Mesenchymal stem cell (in vitro differentiated cells and primary cell): ENCODE measurements around the gene C3orf20.
A peak's percentile ranks its signal among the peaks of the same experiment; 100 is the strongest.

Source experiments
- DNase-seq: peaks from one replicate; pipeline ENCODE4 v3.0.0-alpha.2; 2013
- H2AFZ ChIP-seq: one replicate; pipeline ENCODE4 v1.6.1; 2013; ENCODE audit warnings: low read depth, mild to moderate bottlenecking, control low read depth, inconsistent platforms, low read length, moderate library complexity
- H2AK5ac ChIP-seq: 2 replicates; pipeline ENCODE4 v1.6.1; 2013; ENCODE audit warnings: low read length, moderate library complexity, mild to moderate bottlenecking, inconsistent platforms; ENCODE audit not compliant: severe bottlenecking
- H2BK120ac ChIP-seq: one replicate; pipeline ENCODE4 v1.6.1; 2013; ENCODE audit warnings: low read depth, mild to moderate bottlenecking, inconsistent platforms, low read length, moderate library complexity
- H2BK12ac ChIP-seq, 2 experiments: one replicate each; pipeline ENCODE4 v1.6.1; 2013; ENCODE audit warnings: inconsistent platforms in 2 of 2, low read length in 2 of 2, mild to moderate bottlenecking in 2 of 2, moderate library complexity in 2 of 2, control low read depth in 1 of 2
- H2BK15ac ChIP-seq: one replicate; pipeline ENCODE4 v1.6.1; 2013; ENCODE audit warnings: mild to moderate bottlenecking, low read depth, inconsistent platforms; ENCODE audit not compliant: poor library complexity, severe bottlenecking
- H2BK5ac ChIP-seq: 2 replicates; pipeline ENCODE4 v1.6.1; 2013; ENCODE audit warnings: low read depth, mild to moderate bottlenecking, low read length, control low read depth, inconsistent platforms; ENCODE audit not compliant: poor library complexity, severe bottlenecking
- H3K14ac ChIP-seq, 2 experiments: one replicate each; pipeline ENCODE4 v1.6.1; 2013; ENCODE audit warnings: inconsistent platforms in 2 of 2, low read length in 2 of 2, control low read depth in 1 of 2, mild to moderate bottlenecking in 1 of 2, moderate library complexity in 1 of 2
- H3K18ac ChIP-seq, 2 experiments: one replicate each; pipeline ENCODE4 v1.6.1; 2013; ENCODE audit warnings: inconsistent platforms in 2 of 2, low read length in 2 of 2, control low read depth in 1 of 2, low read depth in 1 of 2, mild to moderate bottlenecking in 1 of 2
- H3K23ac ChIP-seq, 2 experiments: one replicate each; pipeline ENCODE4 v1.6.1; 2013; ENCODE audit warnings: inconsistent platforms in 2 of 2, low read length in 2 of 2, mild to moderate bottlenecking in 2 of 2, moderate library complexity in 2 of 2, control low read depth in 1 of 2
- H3K27ac ChIP-seq: 2 replicates; pipeline ENCODE4 v1.5.1; 2013; ENCODE audit warnings: mild to moderate bottlenecking, moderate library complexity, low read length, control low read depth, inconsistent platforms; ENCODE audit not compliant: poor library complexity, severe bottlenecking
- H3K27me3 ChIP-seq, 2 experiments: 2 replicates each; pipeline versions ENCODE4 v1.6.1 to v1.7.0; 2013; ENCODE audit warnings: low read length in 2 of 2, mild to moderate bottlenecking in 2 of 2, moderate library complexity in 2 of 2, control low read depth in 1 of 2, inconsistent platforms in 1 of 2; ENCODE audit not compliant: control insufficient read depth in 1 of 2, insufficient read depth in 1 of 2
- H3K36me3 ChIP-seq, 2 experiments: 2 replicates each; pipeline versions ENCODE4 v1.6.1 to v1.7.0; 2013; ENCODE audit warnings: low read length in 2 of 2, control low read depth in 1 of 2, inconsistent platforms in 1 of 2, low read depth in 1 of 2, mild to moderate bottlenecking in 1 of 2; ENCODE audit not compliant: insufficient read depth in 2 of 2, control insufficient read depth in 1 of 2
- H3K4ac ChIP-seq, 2 experiments: one replicate each; pipeline ENCODE4 v1.6.1; 2013; ENCODE audit warnings: inconsistent platforms in 2 of 2, low read length in 2 of 2, mild to moderate bottlenecking in 2 of 2, moderate library complexity in 2 of 2, control low read depth in 1 of 2, low read depth in 1 of 2
- H3K4me1 ChIP-seq: 2 replicates; pipeline ENCODE4 v1.6.1; 2013; ENCODE audit warnings: low read depth, low read length, control low read depth; ENCODE audit not compliant: control insufficient read depth, insufficient read depth
- H3K4me2 ChIP-seq: 2 replicates; pipeline ENCODE4 v1.6.1; 2013; ENCODE audit warnings: low read length, mild to moderate bottlenecking, inconsistent platforms; ENCODE audit not compliant: poor library complexity, severe bottlenecking
- H3K4me3 ChIP-seq, 2 experiments: 2 replicates each; pipeline versions ENCODE4 v1.5.1 to v1.7.0; 2013; ENCODE audit warnings: low read length in 2 of 2, mild to moderate bottlenecking in 2 of 2, control low read depth in 1 of 2, low read depth in 1 of 2; ENCODE audit not compliant: insufficient read depth in 1 of 2
- H3K79me1 ChIP-seq: replicated peaks from 2 replicates; pipeline ENCODE4 v1.6.1; 2013; ENCODE audit warnings: mild to moderate bottlenecking, control low read depth, low read length, inconsistent platforms; ENCODE audit not compliant: poor library complexity, severe bottlenecking
- H3K9ac ChIP-seq: 2 replicates; pipeline ENCODE4 v1.7.0; 2013; ENCODE audit warnings: mild to moderate bottlenecking, low read length, moderate library complexity
- H3K9me3 ChIP-seq: 2 replicates; pipeline ENCODE4 v1.7.0; 2013; ENCODE audit warnings: mild to moderate bottlenecking, low read length; ENCODE audit not compliant: control insufficient read depth
- H4K8ac ChIP-seq: one replicate; pipeline ENCODE4 v1.6.1; 2013; ENCODE audit warnings: inconsistent platforms, mild to moderate bottlenecking, low read length, moderate library complexity
- H4K91ac ChIP-seq: one replicate; pipeline ENCODE4 v1.6.1; 2013; ENCODE audit warnings: mild to moderate bottlenecking, low read length, inconsistent platforms
- WGBS: methylation state at CpG from one replicate; pipeline ENCODE4 v1.1.7; 2013; ENCODE audit warnings: mixed read lengths; 5-methylcytosine and 5-hydroxymethylcytosine counted together

Gene C3orf20

DNA sequence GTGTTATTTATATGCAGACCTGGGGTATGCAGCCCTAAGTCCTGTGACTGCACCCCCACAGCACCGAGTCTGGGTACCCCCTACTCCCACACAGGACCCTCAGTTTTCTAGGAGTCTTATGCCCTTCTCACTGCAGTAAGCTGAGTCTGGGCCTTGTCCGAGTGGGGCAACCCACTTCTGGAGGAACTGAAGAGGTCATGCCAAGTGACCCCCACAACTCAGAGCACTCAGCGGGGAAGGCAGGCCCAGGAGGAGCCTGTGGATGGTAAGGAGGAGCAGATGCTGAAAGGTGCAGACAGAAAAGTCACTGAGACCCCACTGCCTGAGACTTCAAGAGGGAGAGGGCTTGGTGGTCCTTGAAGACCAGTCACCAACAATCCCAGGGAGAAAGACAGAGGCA lies 87.8 kb downstream of the C3orf20 start:
- Histone ChIP-seq H3K4me2 (no peak overlapping the region), H3K4ac (no peak overlapping the region), H4K91ac (no peak overlapping the region), H3K23ac (no peak overlapping the region), H3K9ac (no peak overlapping the region), H3K27ac (no peak overlapping the region), H2BK15ac (no peak overlapping the region), H3K14ac (no peak overlapping the region), H3K18ac (no peak overlapping the region), H4K8ac (no peak overlapping the region), H3K27me3 (peaks cover 0 to 36% of the 10 kb centered on the region in 2 experiments), H3K9me3 (no peaks in the 10 kb centered on the region), H3K4me3 (no peak overlapping the region), H2BK120ac (no peak overlapping the region), H3K36me3 (no peaks in the 10 kb centered on the region), H3K4me1 (no peaks in the 10 kb centered on the region), H2AFZ (no peak overlapping the region), H3K79me1 (no peaks in the 10 kb centered on the region), H2AK5ac (no peak overlapping the region), H2BK12ac (no peak overlapping the region), H2BK5ac (no peak overlapping the region)
- 82% methylated on average over 3 of the region's 3 CpGs for WGBS
- no peak for DNase-seq

DNA sequence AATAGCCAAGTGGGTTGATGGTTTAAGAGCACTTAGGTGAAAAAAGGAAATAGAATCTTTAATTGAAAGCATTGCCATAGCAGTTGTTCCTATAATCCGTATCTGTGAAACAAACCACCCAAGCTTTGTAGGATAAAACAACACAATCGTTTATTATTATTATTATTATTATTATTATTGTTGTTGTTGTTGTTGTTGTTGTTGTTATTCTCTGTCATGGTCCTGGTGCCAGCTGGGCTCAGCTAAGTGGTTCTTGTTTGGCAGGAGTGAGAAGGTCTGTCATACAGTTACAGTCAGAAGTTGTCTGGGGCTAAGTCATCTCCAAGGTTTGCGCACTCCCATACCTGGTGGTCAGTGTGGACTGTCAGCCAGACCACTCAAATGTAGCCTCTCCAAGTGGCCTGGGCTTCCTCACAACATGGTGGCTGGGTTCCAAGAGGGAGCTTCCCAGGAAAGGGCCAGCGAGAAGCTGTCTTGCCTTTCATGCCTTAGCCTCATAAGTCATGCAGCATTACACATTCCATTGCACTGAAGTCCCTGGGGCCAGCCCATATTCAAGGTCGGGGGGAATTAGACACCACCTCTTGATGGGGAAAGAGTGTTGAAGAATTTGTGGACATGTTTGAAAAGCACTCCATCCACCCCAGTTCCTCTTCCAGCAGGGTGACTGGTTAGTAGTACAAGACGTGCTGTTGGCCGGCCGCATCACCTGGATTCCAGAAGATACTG lies 89.6 kb downstream of the C3orf20 start:
- H3K27me3 ChIP-seq: peaks cover 0 to 34% of the 10 kb centered on the region in 2 experiments
- H2AFZ ChIP-seq: no peak overlapping the region
- H3K36me3 ChIP-seq: no peaks in the 10 kb centered on the region
- no peak overlapping the region for H3K9ac ChIP-seq
- H2BK120ac ChIP-seq: no peak overlapping the region
- no peak overlapping the region for H3K4ac ChIP-seq
- no peaks in the 10 kb centered on the region for H3K79me1 ChIP-seq
- no peak overlapping the region for H4K8ac ChIP-seq
- H3K14ac ChIP-seq: peak overlapping the region in 1 of 2 experiments; percentile 23
- no peak overlapping the region for H3K27ac ChIP-seq
- no peak overlapping the region for H2AK5ac ChIP-seq
- no peak overlapping the region for H3K4me3 ChIP-seq
- no peaks in the 10 kb centered on the region for H3K4me1 ChIP-seq
- no peak overlapping the region for H2BK5ac ChIP-seq
- no peak for DNase-seq
- 87% methylated on average over 6 of the region's 8 CpGs for WGBS
- no peak overlapping the region for H2BK12ac ChIP-seq
- no peak overlapping the region for H3K23ac ChIP-seq
- H3K4me2 ChIP-seq: no peak overlapping the region
- H2BK15ac ChIP-seq: no peak overlapping the region
- no peak overlapping the region for H3K18ac ChIP-seq
- no peak overlapping the region for H4K91ac ChIP-seq
- H3K9me3 ChIP-seq: no peaks in the 10 kb centered on the region

DNA sequence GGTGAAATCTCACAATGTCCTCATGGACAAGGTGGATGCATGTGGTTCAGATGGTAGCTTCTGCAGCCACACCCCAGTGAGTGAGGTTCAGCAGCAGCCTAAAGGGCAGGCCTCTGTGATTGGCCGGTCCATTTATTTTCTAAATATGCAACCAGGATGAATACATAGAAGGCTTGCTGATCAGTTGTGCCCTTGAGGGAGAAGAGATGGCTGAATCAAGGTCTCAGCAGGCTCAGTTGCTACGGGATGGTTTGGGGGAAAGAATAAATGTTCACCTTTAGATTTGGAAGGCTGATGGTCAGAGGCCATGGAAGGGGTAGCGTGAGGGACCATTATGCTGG lies 90.1 kb downstream of the C3orf20 start:
- Histone ChIP-seq H4K8ac (no peak overlapping the region), H2AK5ac (no peak overlapping the region), H2AFZ (no peak overlapping the region), H2BK15ac (no peak overlapping the region), H2BK120ac (no peak overlapping the region), H3K18ac (no peak overlapping the region), H3K4ac (no peak overlapping the region), H3K4me3 (no peak overlapping the region), H3K79me1 (no peaks in the 10 kb centered on the region), H4K91ac (no peak overlapping the region), H3K36me3 (no peaks in the 10 kb centered on the region), H2BK5ac (no peak overlapping the region), H3K27ac (no peak overlapping the region), H3K4me1 (no peaks in the 10 kb centered on the region), H3K27me3 (peaks cover 0 to 34% of the 10 kb centered on the region in 2 experiments), H3K9ac (no peak overlapping the region), H3K23ac (no peak overlapping the region), H3K4me2 (no peak overlapping the region), H3K14ac (no peak overlapping the region), H3K9me3 (no peaks in the 10 kb centered on the region), H2BK12ac (no peak overlapping the region)
- WGBS: 86% methylated on average over 3 of the region's 3 CpGs
- no peak for DNase-seq

DNA sequence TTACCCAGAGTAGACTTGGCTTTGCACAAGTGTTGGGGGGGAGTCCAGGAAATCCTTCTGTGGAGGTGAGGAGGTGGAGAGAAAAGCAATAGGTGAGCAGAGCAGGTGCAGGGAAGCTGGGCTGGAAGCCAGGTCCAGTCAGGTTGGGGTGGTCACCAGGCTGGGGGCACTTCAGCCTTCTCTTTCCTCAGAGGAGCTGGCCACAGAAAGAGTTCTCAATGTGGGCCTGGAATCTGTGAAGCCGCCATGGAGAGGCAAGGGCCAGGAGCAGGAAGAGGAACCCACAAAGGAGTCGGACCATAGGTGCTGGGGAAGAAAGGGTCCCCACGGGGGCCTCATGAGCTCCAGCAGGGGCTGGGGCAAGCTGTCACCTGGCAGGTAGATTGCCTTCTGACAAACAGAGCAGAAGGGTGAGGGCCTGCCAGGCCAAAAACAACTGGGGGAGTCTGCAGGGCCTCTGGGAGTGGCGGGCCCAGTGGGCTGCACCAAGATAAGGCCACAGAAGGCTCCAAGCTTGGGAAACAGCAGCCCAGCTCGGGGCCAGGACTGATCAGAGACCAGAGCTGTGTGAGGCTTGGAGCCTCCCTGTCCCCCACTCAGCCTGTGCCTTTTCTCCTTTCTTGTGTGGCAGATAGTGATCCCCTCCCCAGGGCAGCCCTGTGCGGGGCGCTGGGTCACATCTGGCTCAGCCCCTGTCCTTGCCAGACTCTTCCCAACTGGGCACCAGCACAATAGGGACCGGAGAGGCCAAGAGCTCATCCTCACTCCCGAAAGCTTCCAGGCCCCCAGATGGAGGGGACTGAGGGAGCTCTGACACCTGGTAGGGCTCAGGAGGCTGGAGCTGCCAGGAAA lies 90.9 kb downstream of the C3orf20 start:
- H3K4me2 ChIP-seq: no peak overlapping the region
- no peak overlapping the region for H3K14ac ChIP-seq
- no peak overlapping the region for H3K27ac ChIP-seq
- H3K4me1 ChIP-seq: no peaks in the 10 kb centered on the region
- H3K4ac ChIP-seq: no peak overlapping the region
- WGBS: 76% methylated on average over 9 of the region's 9 CpGs
- no peak overlapping the region for H3K23ac ChIP-seq
- no peak overlapping the region for H3K4me3 ChIP-seq
- no peak overlapping the region for H2AFZ ChIP-seq
- H4K8ac ChIP-seq: no peak overlapping the region
- no peak for DNase-seq
- H2BK12ac ChIP-seq: no peak overlapping the region
- H2BK120ac ChIP-seq: no peak overlapping the region
- H3K9ac ChIP-seq: no peak overlapping the region
- H3K18ac ChIP-seq: no peak overlapping the region
- no peak overlapping the region for H2AK5ac ChIP-seq
- no peak overlapping the region for H4K91ac ChIP-seq
- no peaks in the 10 kb centered on the region for H3K79me1 ChIP-seq
- H2BK5ac ChIP-seq: no peak overlapping the region
- H3K36me3 ChIP-seq: no peaks in the 10 kb centered on the region
- no peaks in the 10 kb centered on the region for H3K9me3 ChIP-seq
- H2BK15ac ChIP-seq: no peak overlapping the region
- H3K27me3 ChIP-seq: peaks cover 0 to 38% of the 10 kb centered on the region in 2 experiments
